ENCODE measurements around the gene TXNRD3. TPM values are rescaled to one million over a fixed set of nuclear protein-coding genes. Genes with fewer than 3 reads are reported as not detected.

TXNRD3 gene
- total RNA-seq, 1 donor from 2014 or later = 10.3 TPM

- H3K4me1 ChIP-seq = peaks cover 4% of the 10 kb centered on the region
- intact Hi-C loops (cut with DNase I) = no loop called here
- H3K4me3 ChIP-seq = no peak overlapping the region
- H3K27me3 ChIP-seq = peaks cover 6% of the 10 kb centered on the region
- no peak overlapping the region for H3K27ac ChIP-seq
- H3K9me3 ChIP-seq = no peaks in the 10 kb centered on the region
- no peak for DNase-seq
- no peak for ATAC-seq
- no peaks in the 10 kb centered on the region for H3K36me3 ChIP-seq
- TF ChIP-seq, protein P1, sequence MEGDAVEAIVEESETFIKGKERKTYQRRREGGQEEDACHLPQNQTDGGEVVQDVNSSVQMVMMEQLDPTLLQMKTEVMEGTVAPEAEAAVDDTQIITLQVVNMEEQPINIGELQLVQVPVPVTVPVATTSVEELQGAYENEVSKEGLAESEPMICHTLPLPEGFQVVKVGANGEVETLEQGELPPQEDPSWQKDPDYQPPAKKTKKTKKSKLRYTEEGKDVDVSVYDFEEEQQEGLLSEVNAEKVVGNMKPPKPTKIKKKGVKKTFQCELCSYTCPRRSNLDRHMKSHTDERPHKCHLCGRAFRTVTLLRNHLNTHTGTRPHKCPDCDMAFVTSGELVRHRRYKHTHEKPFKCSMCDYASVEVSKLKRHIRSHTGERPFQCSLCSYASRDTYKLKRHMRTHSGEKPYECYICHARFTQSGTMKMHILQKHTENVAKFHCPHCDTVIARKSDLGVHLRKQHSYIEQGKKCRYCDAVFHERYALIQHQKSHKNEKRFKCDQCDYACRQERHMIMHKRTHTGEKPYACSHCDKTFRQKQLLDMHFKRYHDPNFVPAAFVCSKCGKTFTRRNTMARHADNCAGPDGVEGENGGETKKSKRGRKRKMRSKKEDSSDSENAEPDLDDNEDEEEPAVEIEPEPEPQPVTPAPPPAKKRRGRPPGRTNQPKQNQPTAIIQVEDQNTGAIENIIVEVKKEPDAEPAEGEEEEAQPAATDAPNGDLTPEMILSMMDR (IDR thresholded peaks at IDR 0.05) = no peak
Observed at GRCh38 chr3:126677862-126678503, 23.1 kb upstream of the TXNRD3 start.

- Histone ChIP-seq H3K4me3 (no peak overlapping the region), H3K9me3 (no peaks in the 10 kb centered on the region), H3K4me1 (peaks cover 4% of the 10 kb centered on the region), H3K27ac (no peak overlapping the region), H3K36me3 (no peaks in the 10 kb centered on the region), H3K27me3 (peaks cover 6% of the 10 kb centered on the region)
- intact Hi-C loops (cut with DNase I) = no loop called here
- no peak for ATAC-seq
- DNase-seq = no peak
- TF ChIP-seq, protein P1 (IDR thresholded peaks at IDR 0.05) = no peak
Observed at GRCh38 chr3:126676919-126677705, 22.2 kb upstream of the TXNRD3 start.

DNA sequence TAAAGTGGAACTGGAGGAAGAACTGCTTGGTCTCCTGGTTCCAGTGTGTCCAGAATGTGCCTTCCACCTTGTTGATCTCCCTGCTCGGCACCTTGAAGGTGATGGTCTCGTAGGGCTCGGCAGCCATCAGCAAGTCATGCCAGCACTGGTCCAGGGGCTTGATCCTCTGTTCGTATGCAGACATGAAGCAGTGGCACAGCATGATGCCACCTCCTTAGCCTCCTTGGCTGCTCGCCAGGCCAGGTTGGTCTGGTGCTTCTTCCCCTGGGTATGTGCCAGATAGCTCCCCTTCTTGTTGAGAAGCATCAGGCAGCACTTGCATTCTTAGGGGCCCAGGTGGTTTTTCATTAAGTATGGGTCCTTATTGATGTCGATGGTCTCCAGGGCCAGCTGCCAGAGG lies 17.8 kb upstream of the TXNRD3 start:
- Histone ChIP-seq H3K4me1 (no peaks in the 10 kb centered on the region), H3K27ac (no peak overlapping the region), H3K9me3 (no peaks in the 10 kb centered on the region), H3K27me3 (no peaks in the 10 kb centered on the region), H3K36me3 (no peaks in the 10 kb centered on the region), H3K4me3 (no peak overlapping the region)
- intact Hi-C loops (cut with DNase I) = no loop called here
- TF ChIP-seq, protein P1 (IDR thresholded peaks at IDR 0.05) = no peak
- no peak for DNase-seq
- no peak for ATAC-seq

DNA sequence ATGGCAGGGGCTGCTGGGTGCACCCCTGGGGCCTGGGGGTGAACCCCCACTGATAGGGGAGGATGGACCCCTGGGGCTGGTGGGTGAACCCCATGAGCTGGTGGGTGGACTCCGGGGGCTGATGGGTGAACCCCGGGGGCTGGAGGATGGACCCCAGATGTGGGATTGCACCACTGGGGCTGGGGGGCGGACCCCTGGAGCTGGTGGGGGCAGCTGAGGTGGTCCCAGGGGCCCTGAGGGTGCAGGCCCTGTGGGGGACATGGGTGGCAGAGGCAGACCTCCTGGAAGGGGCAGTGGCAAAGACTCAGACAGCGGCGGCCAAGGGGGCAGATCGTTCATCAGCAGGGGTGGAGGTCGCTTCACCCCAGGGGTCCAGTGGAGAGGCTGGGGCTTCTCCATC lies 17.4 kb upstream of the TXNRD3 start:
- Histone ChIP-seq H3K27me3 (no peaks in the 10 kb centered on the region), H3K36me3 (no peaks in the 10 kb centered on the region), H3K4me3 (no peak overlapping the region), H3K27ac (no peak overlapping the region), H3K9me3 (no peaks in the 10 kb centered on the region), H3K4me1 (no peaks in the 10 kb centered on the region)
- no peak for DNase-seq
- TF ChIP-seq, protein P1 (IDR thresholded peaks at IDR 0.05) = no peak
- intact Hi-C loops (cut with DNase I) = no loop called here
- peak; percentile 25 for ATAC-seq

- intact Hi-C loops (cut with DNase I) = no loop called here
- DNase-seq (no peak), ATAC-seq (no peak)
- H3K36me3 ChIP-seq = no peaks in the 10 kb centered on the region
- no peaks in the 10 kb centered on the region for H3K9me3 ChIP-seq
- H3K4me3 ChIP-seq = no peak overlapping the region
- H3K27me3 ChIP-seq = no peaks in the 10 kb centered on the region
- no peaks in the 10 kb centered on the region for H3K4me1 ChIP-seq
- no peak overlapping the region for H3K27ac ChIP-seq
- TF ChIP-seq, protein P1 (IDR thresholded peaks at IDR 0.05) = no peak
Observed at GRCh38 chr3:126671521-126671920, 16.6 kb upstream of the TXNRD3 start.

Data from upper lobe of right lung (tissue), 1 donor.